Hematopoietic multipotent progenitor cell treated with erythropoietin and hydrocortisone succinate and interleukin-3 and kit ligand, for 15 days (in vitro differentiated cells): Measurements from ENCODE around the gene BORCS5.

Experiments used
- DNase-seq: peaks from one replicate; pipeline ENCODE4 v3.0.0-alpha.2; 2015; ENCODE audit warnings: low spot score

Gene BORCS5

GRCh38 chr12:12436831-12437345 lies 80.0 kb downstream of the BORCS5 start:
- DNase-seq, result no peak

- DNase-seq, result no peak
Observed at GRCh38 chr12:12439636-12440035, 82.8 kb downstream of the BORCS5 start.

GRCh38 chr12:12440784-12441428 lies 84.0 kb downstream of the BORCS5 start:
- DNase-seq, result no peak

- DNase-seq, result no peak
Observed at GRCh38 chr12:12441429-12441807, 84.5 kb downstream of the BORCS5 start.

- peak; percentile 16 for DNase-seq
Observed at GRCh38 chr12:12441843-12442461, 85.1 kb downstream of the BORCS5 start.

- peak; percentile 20 for DNase-seq
Observed at GRCh38 chr12:12442548-12443071, 85.7 kb downstream of the BORCS5 start.

- DNase-seq, result no peak
Observed at GRCh38 chr12:12443431-12443878, 86.6 kb downstream of the BORCS5 start.

GRCh38 chr12:12445165-12445881 lies 88.4 kb downstream of the BORCS5 start:
- no peak for DNase-seq

- no peak for DNase-seq
Observed at GRCh38 chr12:12445882-12446181, 89.0 kb downstream of the BORCS5 start.

- DNase-seq, result no peak
Observed at GRCh38 chr12:12446786-12447185, 89.9 kb downstream of the BORCS5 start.

- no peak for DNase-seq
Observed at GRCh38 chr12:12447236-12447635, 90.4 kb downstream of the BORCS5 start.

- no peak for DNase-seq
Observed at GRCh38 chr12:12447837-12448236, 91.0 kb downstream of the BORCS5 start.

GRCh38 chr12:12449533-12450025 lies 92.7 kb downstream of the BORCS5 start:
- DNase-seq, result no peak

- no peak for DNase-seq
Observed at GRCh38 chr12:12450043-12450471, 93.2 kb downstream of the BORCS5 start.

GRCh38 chr12:12451098-12451497 lies 94.2 kb downstream of the BORCS5 start:
- no peak for DNase-seq

- DNase-seq, result no peak
Observed at GRCh38 chr12:12452326-12452902, 95.5 kb downstream of the BORCS5 start.

- DNase-seq, result no peak
Observed at GRCh38 chr12:12453635-12454034, 96.8 kb downstream of the BORCS5 start.

- DNase-seq, result no peak
Observed at GRCh38 chr12:12454315-12454714, 97.4 kb downstream of the BORCS5 start.

GRCh38 chr12:12456637-12457036 lies 99.8 kb downstream of the BORCS5 start:
- no peak for DNase-seq

GRCh38 chr12:12460935-12461922 lies 104.4 kb downstream of the BORCS5 start:
- DNase-seq, result no peak

GRCh38 chr12:12461923-12462315 lies 105.0 kb downstream of the BORCS5 start:
- DNase-seq, result no peak
